Endodermal cell (in vitro differentiated cells): Measurements from ENCODE around the gene ARHGAP42. TPM values are rescaled to one million over a fixed set of nuclear protein-coding genes. Genes with fewer than 3 reads are reported as not detected.

Experiments used
- DNase-seq: peaks from one replicate; pipeline ENCODE4 v3.0.0-alpha.2; 2017
- H3K27ac ChIP-seq: 2 replicates; pipeline ENCODE4 v1.5.1; 2013; ENCODE audit warnings: mild to moderate bottlenecking, low read depth, low read length, moderate library complexity
- H3K27me3 ChIP-seq: 2 replicates; pipeline ENCODE4 v1.6.1; 2013; ENCODE audit warnings: mild to moderate bottlenecking, low read length, moderate library complexity; ENCODE audit not compliant: insufficient read depth, control insufficient read depth, poor library complexity, severe bottlenecking
- H3K36me3 ChIP-seq: 2 replicates; pipeline ENCODE4 v1.7.0; 2013; ENCODE audit warnings: mild to moderate bottlenecking, low read length, moderate library complexity; ENCODE audit not compliant: control insufficient read depth, insufficient read depth
- H3K4me1 ChIP-seq: one replicate; pipeline ENCODE4 v1.7.0; 2013; ENCODE audit warnings: low read length; ENCODE audit not compliant: control insufficient read depth, insufficient read depth
- H3K4me3 ChIP-seq: 2 replicates; pipeline ENCODE4 v1.5.1; 2013; ENCODE audit warnings: mild to moderate bottlenecking, low read length, moderate library complexity
- H3K9ac ChIP-seq: 2 replicates; pipeline ENCODE4 v1.6.1; 2013; ENCODE audit warnings: mild to moderate bottlenecking, low read length, moderate library complexity; ENCODE audit not compliant: poor library complexity, severe bottlenecking; ENCODE audit errors: extremely low read depth
- H3K9me3 ChIP-seq: 2 replicates; pipeline ENCODE4 v1.6.1; 2013; ENCODE audit warnings: mild to moderate bottlenecking, low read length, moderate library complexity; ENCODE audit not compliant: control insufficient read depth
- H3K27ac Mint-ChIP-seq: 2 replicates; pipeline ENCODE4 v1.8.0; 2020; ENCODE audit warnings: mixed read lengths
- H3K27me3 Mint-ChIP-seq: 2 replicates; pipeline ENCODE4 v1.8.0; 2021; ENCODE audit warnings: mild to moderate bottlenecking, mixed read lengths; ENCODE audit not compliant: insufficient read depth
- H3K36me3 Mint-ChIP-seq: 2 replicates; pipeline ENCODE4 v1.8.0; 2020; ENCODE audit warnings: low read depth, mixed read lengths
- H3K4me1 Mint-ChIP-seq: 2 replicates; pipeline ENCODE4 v1.8.0; 2020; ENCODE audit warnings: mixed read lengths
- H3K4me3 Mint-ChIP-seq: 2 replicates; pipeline ENCODE4 v1.8.0; 2020; ENCODE audit warnings: mild to moderate bottlenecking, moderate library complexity, mixed read lengths
- H3K9me3 Mint-ChIP-seq: 2 replicates; pipeline ENCODE4 v1.8.0; 2020; ENCODE audit warnings: mild to moderate bottlenecking, mixed read lengths
- CTCF ChIP-seq: fragments of 200-600 bp; sonication (generic); conservative IDR thresholded peaks from 2 replicates; pipeline ENCODE4 v1.5.0; 2021; ENCODE audit warnings: antibody characterized with exemption, mild to moderate bottlenecking
- WGBS, 2 experiments: methylation state at CpG; one replicate each; pipeline versions ENCODE4 v1.1.5 to v1.1.7; 2013; ENCODE audit warnings: missing lambda C conversion rate in 2 of 2, mixed read lengths in 1 of 2; ENCODE audit not compliant: insufficient coverage in 1 of 2, insufficient read length in 1 of 2; 5-methylcytosine and 5-hydroxymethylcytosine counted together
- total RNA-seq, 2 donors: library from RNA; stranded (reverse); fragmentation: NEBNext Ultra II Directional in 1 of 2; extraction: Animal tissue kit (Norgen Biotek cat#: 25700) in 1 of 2; gene quantifications; 2 replicates in 1 of 2; 3 replicates in 1 of 2; pipeline ENCODE4 v1.2.1, GENCODE V29; 2021

Gene ARHGAP42
- total RNA-seq, 2 donors from 2014 or later, result 164 to 176 TPM

GRCh38 chr11:100948936-100949335 is 261.8 kb downstream of the ARHGAP42 start:
- no peak overlapping the region for H3K27ac Mint-ChIP-seq
- DNase-seq, result no peak
- Histone ChIP-seq H3K36me3 (peaks cover 84% of the 10 kb centered on the region), H3K4me3 (no peak overlapping the region), H3K4me1 (no peaks in the 10 kb centered on the region), H3K9ac (no peak overlapping the region), H3K27me3 (no peaks in the 10 kb centered on the region), H3K9me3 (no peaks in the 10 kb centered on the region), H3K27ac (no peak overlapping the region)
- H3K36me3 Mint-ChIP-seq, result peaks cover 42% of the 10 kb centered on the region
- no peaks in the 10 kb centered on the region for H3K27me3 Mint-ChIP-seq
- no peak overlapping the region for H3K4me3 Mint-ChIP-seq
- H3K9me3 Mint-ChIP-seq, result no peaks in the 10 kb centered on the region
- TF ChIP-seq CTCF, result no peak
- WGBS, 2 experiments, result 91 to 100% methylated on average over 2 of the region's 2 CpGs
- no peaks in the 10 kb centered on the region for H3K4me1 Mint-ChIP-seq

GRCh38 chr11:100949443-100949842 is 262.4 kb downstream of the ARHGAP42 start:
- H3K4me1 Mint-ChIP-seq, result no peaks in the 10 kb centered on the region
- H3K27ac Mint-ChIP-seq, result no peak overlapping the region
- Histone ChIP-seq H3K27ac (no peak overlapping the region), H3K4me3 (no peak overlapping the region), H3K9ac (no peak overlapping the region), H3K36me3 (peaks cover 84% of the 10 kb centered on the region), H3K9me3 (no peaks in the 10 kb centered on the region), H3K4me1 (no peaks in the 10 kb centered on the region), H3K27me3 (no peaks in the 10 kb centered on the region)
- H3K27me3 Mint-ChIP-seq, result no peaks in the 10 kb centered on the region
- H3K9me3 Mint-ChIP-seq, result no peaks in the 10 kb centered on the region
- DNase-seq, result no peak
- WGBS, 2 experiments, result 95 to 96% methylated on average over 2 of the region's 2 CpGs
- no peak for TF ChIP-seq CTCF
- H3K4me3 Mint-ChIP-seq, result no peak overlapping the region
- peaks cover 43% of the 10 kb centered on the region for H3K36me3 Mint-ChIP-seq

DNA sequence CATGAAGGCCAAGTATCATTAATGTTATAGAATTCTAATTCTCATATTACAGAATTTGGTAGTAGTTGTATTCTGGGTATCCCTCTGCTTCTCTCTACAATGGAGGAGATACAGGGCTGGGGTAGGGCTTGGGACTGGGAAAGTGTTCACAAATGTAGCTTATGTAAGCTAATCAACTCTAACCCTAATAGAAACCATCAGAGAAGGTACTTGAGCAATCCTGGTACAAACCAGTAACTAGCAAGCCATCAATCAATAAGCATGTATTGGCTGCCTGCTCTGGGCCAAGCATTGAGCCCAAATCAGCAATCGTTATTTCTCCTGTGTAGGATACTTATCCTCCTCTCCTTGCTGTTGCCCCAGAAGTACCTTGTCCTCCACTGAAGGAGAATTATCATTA is 268.2 kb downstream of the ARHGAP42 start:
- H3K27ac Mint-ChIP-seq, result no peak overlapping the region
- H3K27me3 Mint-ChIP-seq, result no peaks in the 10 kb centered on the region

More for the DNA sequence above, 268.2 kb downstream of the ARHGAP42 start:
- DNase-seq, result no peak
- no peak for TF ChIP-seq CTCF
- no peaks in the 10 kb centered on the region for H3K27me3 ChIP-seq
- H3K9me3 Mint-ChIP-seq, result no peaks in the 10 kb centered on the region
- peaks cover 13% of the 10 kb centered on the region for H3K4me1 Mint-ChIP-seq
- no peaks in the 10 kb centered on the region for H3K4me1 ChIP-seq
- H3K27ac ChIP-seq, result no peak overlapping the region
- WGBS, 2 experiments, result 87% methylated on average over 1 of the region's 1 CpG; no CpG with 5 or more reads in 1 of the 2 experiments
- peaks cover 59% of the 10 kb centered on the region for H3K36me3 Mint-ChIP-seq
- no peak overlapping the region for H3K4me3 ChIP-seq
- peaks cover 74% of the 10 kb centered on the region for H3K36me3 ChIP-seq
- no peak overlapping the region for H3K9ac ChIP-seq
- H3K4me3 Mint-ChIP-seq, result no peak overlapping the region
- no peaks in the 10 kb centered on the region for H3K9me3 ChIP-seq
